SK-N-SH (cell line): ENCODE results near the gene PTOV1. TPM values are rescaled to one million over a fixed set of nuclear protein-coding genes. Genes with fewer than 3 reads are reported as not detected.

Experiments used
- CTCF ChIA-PET: fragments of 300-600, 350-600 bp; formaldehyde crosslinking; extraction: SDS; loops from one replicate; lab custom pipeline; 2021; lab: Yijun Ruan, JAX
- POLR2A ChIA-PET: fragments of 350-600 bp; sonication (Branson Sonifier 250); formaldehyde crosslinking; extraction: SDS; loops from one replicate; lab custom pipeline; 2020; ENCODE audit warnings: antibody characterized with exemption, inconsistent platforms; lab: Yijun Ruan, JAX
- DNase-seq: peaks from one replicate; pipeline ENCODE4 v3.0.0; 2012
- H2AFZ ChIP-seq: fragments of 200-600 bp; sonication (generic); 2 replicates; pipeline ENCODE4 v1.8.1; 2016; ENCODE audit warnings: antibody characterized with exemption, mild to moderate bottlenecking, low read depth
- H3F3A ChIP-seq: fragments of 200-600 bp; sonication (generic); replicated peaks from 2 replicates; pipeline ENCODE3; 2016; ENCODE audit warnings: antibody characterized with exemption, mild to moderate bottlenecking; ENCODE audit not compliant: insufficient read depth
- H3K27ac ChIP-seq, 2 experiments: fragments of 200-500 bp in 1 of 2; fragments of 200-600 bp in 1 of 2; sonication (Bioruptor generic) in 1 of 2; sonication (generic), shearing (Covaris generic) in 1 of 2; 2 replicates each; pipeline versions ENCODE4 v1.5.1 to v1.6.1; 2014 to 2016; ENCODE audit warnings: low read depth in 2 of 2, inconsistent platforms in 1 of 2, low read length in 1 of 2, mild to moderate bottlenecking in 1 of 2, mixed read lengths in 1 of 2
- H3K27me3 ChIP-seq: fragments of 200-600 bp; sonication (generic), shearing (Covaris generic); 2 replicates; pipeline ENCODE4 v1.6.1; 2016; ENCODE audit warnings: mixed run types; ENCODE audit not compliant: insufficient read depth
- H3K36me3 ChIP-seq, 2 experiments: fragments of 200-500 bp in 1 of 2; fragments of 200-600 bp in 1 of 2; sonication (Bioruptor generic) in 1 of 2; sonication (generic) in 1 of 2; replicated peaks in 1 of 2; 2 replicates each; pipeline versions ENCODE3 to v1.5.1; 2014 to 2016; ENCODE audit warnings: low read length in 1 of 2, mild to moderate bottlenecking in 1 of 2; ENCODE audit not compliant: insufficient read depth in 2 of 2, control insufficient read depth in 1 of 2
- H3K4me1 ChIP-seq, 2 experiments: fragments of 200-500 bp in 1 of 2; fragments of 200-600 bp in 1 of 2; sonication (Bioruptor generic) in 1 of 2; sonication (generic), shearing (Covaris generic) in 1 of 2; 2 replicates each; pipeline versions ENCODE4 v1.5.1 to v1.6.1; 2014 to 2016; ENCODE audit warnings: low read depth in 1 of 2, low read length in 1 of 2, mixed run types in 1 of 2; ENCODE audit not compliant: insufficient read depth in 2 of 2, control insufficient read depth in 1 of 2
- H3K4me2 ChIP-seq: fragments of 200-600 bp; sonication (generic), shearing (Covaris generic); 2 replicates; pipeline ENCODE4 v1.6.1; 2017; ENCODE audit warnings: mixed run types
- H3K4me3 ChIP-seq, 2 experiments: fragments of 200-500 bp in 1 of 2; fragments of 200-600 bp in 1 of 2; sonication (Bioruptor generic) in 1 of 2; sonication (generic), shearing (Covaris generic) in 1 of 2; 2 replicates each; pipeline versions ENCODE4 v1.5.1 to v1.8.1; 2014 to 2016; ENCODE audit warnings: low read depth in 2 of 2, inconsistent platforms in 1 of 2, low read length in 1 of 2, mild to moderate bottlenecking in 1 of 2, mixed read lengths in 1 of 2, moderate library complexity in 1 of 2
- H3K79me2 ChIP-seq: fragments of 200-600 bp; sonication (generic); 2 replicates; pipeline ENCODE4 v1.8.1; 2017; ENCODE audit warnings: mild to moderate bottlenecking; ENCODE audit not compliant: insufficient read depth
- H3K9ac ChIP-seq: fragments of 200-600 bp; sonication (generic); 2 replicates; pipeline ENCODE4 v1.6.1; 2017; ENCODE audit warnings: mixed run types
- H3K9me2 ChIP-seq: fragments of 200-600 bp; sonication (generic); 2 replicates; pipeline ENCODE4 v1.6.1; 2017; ENCODE audit warnings: mixed run types
- H3K9me3 ChIP-seq: fragments of 200-600 bp; sonication (generic); 2 replicates; pipeline ENCODE4 v1.6.1; 2017; ENCODE audit warnings: mixed run types, mild to moderate bottlenecking, moderate library complexity
- H4K20me1 ChIP-seq: fragments of 200-600 bp; sonication (generic); 2 replicates; pipeline ENCODE4 v1.6.1; 2017; ENCODE audit warnings: mild to moderate bottlenecking, mixed run types; ENCODE audit not compliant: insufficient read depth
- CHD2 ChIP-seq: fragments of 150-350 bp; IDR thresholded peaks from 2 replicates; pipeline ENCODE4 v1.6.1; 2018; ENCODE audit warnings: low read length; ENCODE audit not compliant: partially characterized antibody
- CTCF ChIP-seq: fragments of 200-600 bp; sonication (generic); IDR thresholded peaks from 2 replicates; pipeline ENCODE4 v1.6.1; 2017; ENCODE audit warnings: antibody characterized with exemption, mild to moderate bottlenecking, moderate library complexity
- ELF1 ChIP-seq: IDR thresholded peaks from 2 replicates; pipeline ENCODE4 v1.4.0; 2012
- EP300 ChIP-seq, 2 experiments: IDR thresholded peaks; 2 replicates each; pipeline versions ENCODE4 v1.4.0 to v1.6.1; 2012; ENCODE audit warnings: borderline replicate concordance in 1 of 2, low read depth in 1 of 2, low read length in 1 of 2
- EZH2phosphoT487 ChIP-seq: fragments of 200-600 bp; sonication (generic); IDR thresholded peaks from 2 replicates; pipeline ENCODE4 v1.6.1; 2017; ENCODE audit warnings: low read depth, mixed run types, mild to moderate bottlenecking, antibody characterized with exemption, moderate library complexity, borderline replicate concordance
- FOXJ3 ChIP-seq: sonication (generic); formaldehyde crosslinking; IDR thresholded peaks from 2 replicates; pipeline ENCODE4 v1.5.1; 2020; ENCODE audit warnings: mild to moderate bottlenecking, missing genetic modification reagents
- FOXM1 ChIP-seq: IDR thresholded peaks from 2 replicates; pipeline ENCODE4 v1.4.0; 2012; ENCODE audit warnings: low read depth, mild to moderate bottlenecking
- GABPA ChIP-seq: IDR thresholded peaks from 2 replicates; pipeline ENCODE4 v1.4.0; 2012; ENCODE audit warnings: low read depth, mild to moderate bottlenecking
- JUND ChIP-seq: IDR thresholded peaks from 2 replicates; pipeline ENCODE4 v1.4.0; 2012
- MAX ChIP-seq: IDR thresholded peaks from 2 replicates; pipeline ENCODE4 v1.4.0; 2012; ENCODE audit warnings: low read depth
- MEF2A ChIP-seq: IDR thresholded peaks from 2 replicates; pipeline ENCODE4 v1.4.0; 2012; ENCODE audit warnings: low read depth, borderline replicate concordance
- NFIC ChIP-seq: IDR thresholded peaks from 2 replicates; pipeline ENCODE4 v1.4.0; 2012; ENCODE audit warnings: borderline replicate concordance
- NRF1 ChIP-seq: IDR thresholded peaks from 2 replicates; pipeline ENCODE4 v1.6.1; 2012; ENCODE audit warnings: low read depth, mild to moderate bottlenecking, low read length
- POLR2AphosphoS5 ChIP-seq: IDR thresholded peaks from 2 replicates; pipeline ENCODE4 v1.6.1; 2012; ENCODE audit warnings: low read depth, low read length
- RCOR1 ChIP-seq: fragments of 150-350 bp; IDR thresholded peaks from 2 replicates; pipeline ENCODE4 v1.6.1; 2017; ENCODE audit warnings: antibody characterized with exemption, low read length
- TCF12 ChIP-seq: IDR thresholded peaks from 2 replicates; pipeline ENCODE4 v1.4.0; 2012
- TEAD4 ChIP-seq: IDR thresholded peaks from 2 replicates; pipeline ENCODE4 v1.4.0; 2012; ENCODE audit warnings: mild to moderate bottlenecking, borderline replicate concordance; ENCODE audit not compliant: insufficient read depth
- USF1 ChIP-seq: IDR thresholded peaks from 2 replicates; pipeline ENCODE4 v1.4.0; 2012; ENCODE audit warnings: low read depth, borderline replicate concordance
- YY1 ChIP-seq: IDR thresholded peaks from 2 replicates; pipeline ENCODE4 v1.4.0; 2012; ENCODE audit warnings: low read depth, mild to moderate bottlenecking
- WGBS: methylation state at CpG from one replicate; pipeline ENCODE4 v1.1.6; 2017; ENCODE audit warnings: low lambda C conversion rate; 5-methylcytosine and 5-hydroxymethylcytosine counted together
- polyA plus RNA-seq, 3 experiments: library from polyadenylated mRNA; depleted of rRNA; stranded (reverse); fragments of >200 nt; gene quantifications; 2 replicates each; pipeline ENCODE4 v1.2.3, GENCODE V29; 2012

The PTOV1 gene
- polyA plus RNA-seq, 1 of the 3 experiments (the other 2 are of a cell fraction): 95.0 TPM

- TF ChIP-seq JUND (no peak), YY1 (no peak), EP300 (IDR thresholded peaks at IDR 0.05; ENCODE audit: borderline replicate concordance in 1 of 2, low read depth in 1 of 2, low read length in 1 of 2) (no peak), NRF1 (no peak), FOXM1 (no peak), USF1 (no peak), ELF1 (no peak), TEAD4 (no peak), POLR2AphosphoS5 (no peak), TCF12 (no peak), GABPA (no peak), RCOR1 (no peak), NFIC (no peak), FOXJ3 (CRISPR knock-in tag) (no peak)
- H3K36me3 ChIP-seq: peaks cover 0 to 7% of the 10 kb centered on the region in 2 experiments
- H3K4me2 ChIP-seq: no peak overlapping the region
- H3K9me3 ChIP-seq: no peaks in the 10 kb centered on the region
- H4K20me1 ChIP-seq: peaks cover 23% of the 10 kb centered on the region
- H3K9ac ChIP-seq: no peak overlapping the region; the same call in 1 of the 2 replicates
- H3K27me3 ChIP-seq: no peaks in the 10 kb centered on the region
- H3K4me1 ChIP-seq: peaks cover 15 to 30% of the 10 kb centered on the region in 2 experiments; a peak in 3 of 4 replicates
- peak overlapping the region in 1 of 2 experiments; percentile 79; a peak in 2 of 4 replicates for H3K27ac ChIP-seq
- WGBS: 89% methylated on average over 3 of the region's 3 CpGs
- H3K79me2 ChIP-seq: peaks cover 39% of the 10 kb centered on the region
- H3K9me2 ChIP-seq: no peaks in the 10 kb centered on the region
- ChIA-PET CTCF (no interaction called here), POLR2A (no interaction called here)
- H2AFZ ChIP-seq: no peak overlapping the region
- no peak for DNase-seq
- no peak overlapping the region for H3K4me3 ChIP-seq
- peaks cover 39% of the 10 kb centered on the region for H3F3A ChIP-seq
Observed at GRCh38 chr19:49848938-49849337, 2.0 kb upstream of the PTOV1 start.

GRCh38 chr19:49849433-49850220, 1.3 kb upstream of the PTOV1 start:
- peaks cover 30% of the 10 kb centered on the region for H4K20me1 ChIP-seq
- 89% methylated on average over 15 of the region's 15 CpGs for WGBS
- ChIA-PET CTCF (interaction anchor here (0.7 to 2.3 kb wide), 4 partner anchors 26 to 40 kb away, joined by 3 to 8 read pairs (median 4); partner anchors contain the start of genes FUZ and MED25), POLR2A (interaction anchor here (1.0 to 3.2 kb wide), 12 partner anchors 11 to 209 kb away, joined by 3 to 25 read pairs (median 8); partner anchors contain the start of genes AKT1S1, FUZ, RRAS and TBC1D17)
- peak overlapping the region; percentile 77 to 99 for H3K27ac ChIP-seq
- H3K27me3 ChIP-seq: no peaks in the 10 kb centered on the region
- H2AFZ ChIP-seq: no peak overlapping the region
- H3K79me2 ChIP-seq: peaks cover 46% of the 10 kb centered on the region
- DNase-seq: no peak
- TF ChIP-seq EZH2phosphoT487 (no peak), POLR2AphosphoS5 (peak; percentile 28; the same call in 1 of the 2 replicates), MEF2A (no peak), CHD2 (no peak), CTCF (no peak), MAX (no peak)
- TF ChIP-seq, all 33 proteins: peak for 1
- H3K9me3 ChIP-seq: no peaks in the 10 kb centered on the region
- no peaks in the 10 kb centered on the region for H3K9me2 ChIP-seq
- H3K4me2 ChIP-seq: peak overlapping the region; percentile 88
- H3F3A ChIP-seq: peaks cover 39% of the 10 kb centered on the region
- peak overlapping the region; percentile 77 to 89 for H3K4me3 ChIP-seq
- peak overlapping the region; percentile 99; the same call in 1 of the 2 replicates for H3K9ac ChIP-seq
- H3K4me1 ChIP-seq: peaks cover 15 to 32% of the 10 kb centered on the region in 2 experiments; a peak in 3 of 4 replicates
- H3K36me3 ChIP-seq: peaks cover 0 to 7% of the 10 kb centered on the region in 2 experiments
